K562 (cell line): Measurements from ENCODE around the gene SETD5. TPM values are rescaled to one million over a fixed set of nuclear protein-coding genes. Genes with fewer than 3 reads are reported as not detected.

Experiments
- CREB1 ChIP-seq, 2 experiments: sonication (generic) in 1 of 2; formaldehyde crosslinking in 1 of 2; IDR thresholded peaks; 2 replicates each; pipeline versions ENCODE4 v1.6.1 to v1.8.0; 2012 to 2022; ENCODE audit warnings: inconsistent platforms in 1 of 2, mild to moderate bottlenecking in 1 of 2, missing genetic modification reagents in 1 of 2, moderate library complexity in 1 of 2
- ELF1 ChIP-seq: fragments of 200-800 bp; sonication (Bioruptor generic); IDR thresholded peaks from 2 replicates; pipeline ENCODE4 v1.6.1; 2016; ENCODE audit warnings: missing genetic modification characterization, missing compliant biosample characterization
- HIVEP1 ChIP-seq: fragments of 250-450 bp; sonication (Bioruptor Pico); IDR thresholded peaks from 2 replicates; pipeline ENCODE4 v1.4.0; 2020; ENCODE audit warnings: mild to moderate bottlenecking
- JUNB ChIP-seq: fragments of 450-650 bp; formaldehyde crosslinking; conservative IDR thresholded peaks from 2 replicates; pipeline ENCODE4 v1.4.0; 2020; ENCODE audit warnings: mild to moderate bottlenecking
- KAT7 ChIP-seq: sonication (generic); formaldehyde crosslinking; IDR thresholded peaks from 2 replicates; pipeline ENCODE4 v1.8.0; 2022; ENCODE audit warnings: missing genetic modification reagents, mild to moderate bottlenecking, borderline replicate concordance
- MEF2A ChIP-seq: IDR thresholded peaks from 2 replicates; pipeline ENCODE4 v1.6.1; 2011; ENCODE audit warnings: low read depth, mild to moderate bottlenecking, low read length, moderate library complexity; ENCODE audit not compliant: control insufficient read depth
- MTA3 ChIP-seq: fragments of 450-650 bp; formaldehyde crosslinking; IDR thresholded peaks from 2 replicates; pipeline ENCODE4 v1.6.1; 2017; ENCODE audit warnings: mild to moderate bottlenecking, borderline replicate concordance
- NCOA2 ChIP-seq, 2 experiments: fragments of 450-650 bp; IDR thresholded peaks; 2 replicates each; pipeline ENCODE4 v1.6.1; 2018; ENCODE audit warnings: mild to moderate bottlenecking in 2 of 2, moderate library complexity in 1 of 2; ENCODE audit not compliant: partially characterized antibody in 2 of 2
- NR4A1 ChIP-seq, 2 experiments: fragments of 250-450 bp in 1 of 2; fragments of 450-650 bp in 1 of 2; sonication (Bioruptor Pico) in 1 of 2; IDR thresholded peaks; 2 replicates each; pipeline versions ENCODE4 v1.4.0 to v1.6.1; 2016 to 2020; ENCODE audit warnings: mild to moderate bottlenecking in 2 of 2, missing compliant biosample characterization in 1 of 2, missing genetic modification characterization in 1 of 2, moderate library complexity in 1 of 2
- PTBP1 ChIP-seq: fragments of 200-400 bp; formaldehyde crosslinking; IDR thresholded peaks from 2 replicates; pipeline ENCODE4 v1.6.1; 2017; ENCODE audit warnings: low read depth, low read length
- PTTG1 ChIP-seq: fragments of 450-650 bp; IDR thresholded peaks from 2 replicates; pipeline ENCODE4 v1.6.1; 2016; ENCODE audit warnings: low read depth, mild to moderate bottlenecking, missing genetic modification characterization, missing compliant biosample characterization
- RAD21 ChIP-seq, 2 experiments: fragments of 250-450 bp in 1 of 2; fragments of 450-650 bp in 1 of 2; sonication (Bioruptor Pico) in 1 of 2; formaldehyde crosslinking in 1 of 2; IDR thresholded peaks in 1 of 2; conservative IDR thresholded peaks in 1 of 2; 2 replicates each; pipeline versions ENCODE4 v1.4.0 to v1.8.0; 2020 to 2022; ENCODE audit warnings: mild to moderate bottlenecking in 2 of 2, moderate library complexity in 1 of 2
- RUNX1 ChIP-seq: sonication (generic); IDR thresholded peaks from 2 replicates; pipeline ENCODE4 v1.6.1; 2016; ENCODE audit warnings: antibody characterized with exemption, low read depth
- SMAD4 ChIP-seq: fragments of 250-450 bp; sonication (Bioruptor Pico); conservative IDR thresholded peaks from 2 replicates; pipeline ENCODE4 v1.8.0; 2021; ENCODE audit warnings: inconsistent platforms, mild to moderate bottlenecking, moderate library complexity
- ZC3H8 ChIP-seq: fragments of 450-650 bp; IDR thresholded peaks from 2 replicates; pipeline ENCODE4 v1.6.1; 2017
- polyA plus RNA-seq, 8 experiments: library from polyadenylated mRNA; depleted of rRNA in 4 of 8; stranded (reverse) in 5 of 8; unstranded in 3 of 8; fragments of >200 nt; fragmentation: Nextera tagmentation in 2 of 8; fragmentation: Illumina TruSeq in 1 of 8; extraction: Ambion mirVana in 2 of 8; extraction: Trizol in 1 of 8; gene quantifications; 2 replicates each; pipeline versions ENCODE4 v1.2.1 to v1.2.3, GENCODE V29; 2011 to 2014; ENCODE audit warnings: inconsistent platforms in 1 of 8, missing spikeins in 1 of 8
- total RNA-seq, 7 experiments: library from RNA; depleted of rRNA in 6 of 7; stranded (reverse); fragments of >200 nt in 6 of 7; fragmentation: Illumina TruSeq in 2 of 7; extraction: Trizol in 2 of 7; gene quantifications; 2 replicates each; pipeline versions ENCODE4 v1.2.1 to v1.2.3, GENCODE V29; 2011 to 2021; ENCODE audit warnings: low replicate concordance in 1 of 7
- TF ChIP-seq, protein P1 (sequence below): fragments of 200-600 bp; sonication (generic); IDR thresholded peaks from one replicate; pipeline ENCODE4 v1.6.1; 2012; ENCODE audit warnings: mild to moderate bottlenecking, low read depth, low read length, inconsistent platforms
- TF ChIP-seq, protein P2 (sequence below), 2 experiments: fragments of 450-650 bp in 1 of 2; sonication (generic) in 1 of 2; formaldehyde crosslinking; conservative IDR thresholded peaks; 2 replicates each; pipeline versions ENCODE4 v1.4.0 to v1.8.1; 2020 to 2022; ENCODE audit warnings: mild to moderate bottlenecking in 1 of 2, missing genetic modification reagents in 1 of 2

The SETD5 gene
- total and polyA plus RNA-seq, 9 of the 15 experiments (the other 6 are each of a cell fraction or from before 2014, with no cell fraction given): 20.8 to 135 (median 87.2) TPM

DNA sequence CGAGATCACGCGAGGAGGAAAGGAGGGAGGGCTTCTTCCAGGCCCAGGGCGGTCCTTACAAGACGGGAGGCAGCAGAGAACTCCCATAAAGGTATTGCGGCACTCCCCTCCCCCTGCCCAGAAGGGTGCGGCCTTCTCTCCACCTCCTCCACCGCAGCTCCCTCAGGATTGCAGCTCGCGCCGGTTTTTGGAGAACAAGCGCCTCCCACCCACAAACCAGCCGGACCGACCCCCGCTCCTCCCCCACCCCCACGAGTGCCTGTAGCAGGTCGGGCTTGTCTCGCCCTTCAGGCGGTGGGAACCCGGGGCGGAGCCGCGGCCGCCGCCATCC, 1.1 kb upstream of the SETD5 start (continued):
- TF ChIP-seq, protein P1, sequence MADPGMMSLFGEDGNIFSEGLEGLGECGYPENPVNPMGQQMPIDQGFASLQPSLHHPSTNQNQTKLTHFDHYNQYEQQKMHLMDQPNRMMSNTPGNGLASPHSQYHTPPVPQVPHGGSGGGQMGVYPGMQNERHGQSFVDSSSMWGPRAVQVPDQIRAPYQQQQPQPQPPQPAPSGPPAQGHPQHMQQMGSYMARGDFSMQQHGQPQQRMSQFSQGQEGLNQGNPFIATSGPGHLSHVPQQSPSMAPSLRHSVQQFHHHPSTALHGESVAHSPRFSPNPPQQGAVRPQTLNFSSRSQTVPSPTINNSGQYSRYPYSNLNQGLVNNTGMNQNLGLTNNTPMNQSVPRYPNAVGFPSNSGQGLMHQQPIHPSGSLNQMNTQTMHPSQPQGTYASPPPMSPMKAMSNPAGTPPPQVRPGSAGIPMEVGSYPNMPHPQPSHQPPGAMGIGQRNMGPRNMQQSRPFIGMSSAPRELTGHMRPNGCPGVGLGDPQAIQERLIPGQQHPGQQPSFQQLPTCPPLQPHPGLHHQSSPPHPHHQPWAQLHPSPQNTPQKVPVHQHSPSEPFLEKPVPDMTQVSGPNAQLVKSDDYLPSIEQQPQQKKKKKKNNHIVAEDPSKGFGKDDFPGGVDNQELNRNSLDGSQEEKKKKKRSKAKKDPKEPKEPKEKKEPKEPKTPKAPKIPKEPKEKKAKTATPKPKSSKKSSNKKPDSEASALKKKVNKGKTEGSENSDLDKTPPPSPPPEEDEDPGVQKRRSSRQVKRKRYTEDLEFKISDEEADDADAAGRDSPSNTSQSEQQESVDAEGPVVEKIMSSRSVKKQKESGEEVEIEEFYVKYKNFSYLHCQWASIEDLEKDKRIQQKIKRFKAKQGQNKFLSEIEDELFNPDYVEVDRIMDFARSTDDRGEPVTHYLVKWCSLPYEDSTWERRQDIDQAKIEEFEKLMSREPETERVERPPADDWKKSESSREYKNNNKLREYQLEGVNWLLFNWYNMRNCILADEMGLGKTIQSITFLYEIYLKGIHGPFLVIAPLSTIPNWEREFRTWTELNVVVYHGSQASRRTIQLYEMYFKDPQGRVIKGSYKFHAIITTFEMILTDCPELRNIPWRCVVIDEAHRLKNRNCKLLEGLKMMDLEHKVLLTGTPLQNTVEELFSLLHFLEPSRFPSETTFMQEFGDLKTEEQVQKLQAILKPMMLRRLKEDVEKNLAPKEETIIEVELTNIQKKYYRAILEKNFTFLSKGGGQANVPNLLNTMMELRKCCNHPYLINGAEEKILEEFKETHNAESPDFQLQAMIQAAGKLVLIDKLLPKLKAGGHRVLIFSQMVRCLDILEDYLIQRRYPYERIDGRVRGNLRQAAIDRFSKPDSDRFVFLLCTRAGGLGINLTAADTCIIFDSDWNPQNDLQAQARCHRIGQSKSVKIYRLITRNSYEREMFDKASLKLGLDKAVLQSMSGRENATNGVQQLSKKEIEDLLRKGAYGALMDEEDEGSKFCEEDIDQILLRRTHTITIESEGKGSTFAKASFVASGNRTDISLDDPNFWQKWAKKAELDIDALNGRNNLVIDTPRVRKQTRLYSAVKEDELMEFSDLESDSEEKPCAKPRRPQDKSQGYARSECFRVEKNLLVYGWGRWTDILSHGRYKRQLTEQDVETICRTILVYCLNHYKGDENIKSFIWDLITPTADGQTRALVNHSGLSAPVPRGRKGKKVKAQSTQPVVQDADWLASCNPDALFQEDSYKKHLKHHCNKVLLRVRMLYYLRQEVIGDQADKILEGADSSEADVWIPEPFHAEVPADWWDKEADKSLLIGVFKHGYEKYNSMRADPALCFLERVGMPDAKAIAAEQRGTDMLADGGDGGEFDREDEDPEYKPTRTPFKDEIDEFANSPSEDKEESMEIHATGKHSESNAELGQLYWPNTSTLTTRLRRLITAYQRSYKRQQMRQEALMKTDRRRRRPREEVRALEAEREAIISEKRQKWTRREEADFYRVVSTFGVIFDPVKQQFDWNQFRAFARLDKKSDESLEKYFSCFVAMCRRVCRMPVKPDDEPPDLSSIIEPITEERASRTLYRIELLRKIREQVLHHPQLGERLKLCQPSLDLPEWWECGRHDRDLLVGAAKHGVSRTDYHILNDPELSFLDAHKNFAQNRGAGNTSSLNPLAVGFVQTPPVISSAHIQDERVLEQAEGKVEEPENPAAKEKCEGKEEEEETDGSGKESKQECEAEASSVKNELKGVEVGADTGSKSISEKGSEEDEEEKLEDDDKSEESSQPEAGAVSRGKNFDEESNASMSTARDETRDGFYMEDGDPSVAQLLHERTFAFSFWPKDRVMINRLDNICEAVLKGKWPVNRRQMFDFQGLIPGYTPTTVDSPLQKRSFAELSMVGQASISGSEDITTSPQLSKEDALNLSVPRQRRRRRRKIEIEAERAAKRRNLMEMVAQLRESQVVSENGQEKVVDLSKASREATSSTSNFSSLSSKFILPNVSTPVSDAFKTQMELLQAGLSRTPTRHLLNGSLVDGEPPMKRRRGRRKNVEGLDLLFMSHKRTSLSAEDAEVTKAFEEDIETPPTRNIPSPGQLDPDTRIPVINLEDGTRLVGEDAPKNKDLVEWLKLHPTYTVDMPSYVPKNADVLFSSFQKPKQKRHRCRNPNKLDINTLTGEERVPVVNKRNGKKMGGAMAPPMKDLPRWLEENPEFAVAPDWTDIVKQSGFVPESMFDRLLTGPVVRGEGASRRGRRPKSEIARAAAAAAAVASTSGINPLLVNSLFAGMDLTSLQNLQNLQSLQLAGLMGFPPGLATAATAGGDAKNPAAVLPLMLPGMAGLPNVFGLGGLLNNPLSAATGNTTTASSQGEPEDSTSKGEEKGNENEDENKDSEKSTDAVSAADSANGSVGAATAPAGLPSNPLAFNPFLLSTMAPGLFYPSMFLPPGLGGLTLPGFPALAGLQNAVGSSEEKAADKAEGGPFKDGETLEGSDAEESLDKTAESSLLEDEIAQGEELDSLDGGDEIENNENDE: no peak
- TF ChIP-seq ELF1 (tag) (no peak), MEF2A (no peak), KAT7 (0 out of 2 replicates have a peak, but pooled peaks have one; percentile 15), NCOA2 (IDR thresholded peaks at IDR 0.05; ENCODE audit: partially characterized antibody in 2 of 2) (no peak), CREB1 (IDR thresholded peaks at IDR 0.05) (no peak; the same call in 1 of the 2 replicates), CREB1 (CRISPR knock-in tag; IDR thresholded peaks at IDR 0.05) (0 out of 2 replicates have a peak, but pooled peaks have one; percentile 48), JUNB (CRISPR knock-in tag) (no peak), HIVEP1 (CRISPR knock-in tag) (0 out of 2 replicates have a peak, but pooled peaks have one; percentile 3), ZC3H8 (no peak), RUNX1 (0 out of 2 replicates have a peak, but pooled peaks have one; percentile 14), SMAD4 (CRISPR knock-in tag) (no peak), MTA3 (0 out of 2 replicates have a peak, but pooled peaks have one; percentile 12), NR4A1 (CRISPR knock-in tag; IDR thresholded peaks at IDR 0.05) (0 out of 2 replicates have a peak, but pooled peaks have one; percentile 65), NR4A1 (tag; IDR thresholded peaks at IDR 0.05) (no peak), PTTG1 (tag) (no peak), RAD21 (CRISPR knock-in tag; conservative IDR thresholded peaks at IDR 0.05 in 1 of 2, IDR thresholded peaks at IDR 0.05 in 1 of 2) (no peak), PTBP1 (no peak; the same call in 1 of the 2 replicates)
- TF ChIP-seq, protein P2, sequence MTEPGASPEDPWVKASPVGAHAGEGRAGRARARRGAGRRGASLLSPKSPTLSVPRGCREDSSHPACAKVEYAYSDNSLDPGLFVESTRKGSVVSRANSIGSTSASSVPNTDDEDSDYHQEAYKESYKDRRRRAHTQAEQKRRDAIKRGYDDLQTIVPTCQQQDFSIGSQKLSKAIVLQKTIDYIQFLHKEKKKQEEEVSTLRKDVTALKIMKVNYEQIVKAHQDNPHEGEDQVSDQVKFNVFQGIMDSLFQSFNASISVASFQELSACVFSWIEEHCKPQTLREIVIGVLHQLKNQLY (CRISPR knock-in tag; conservative IDR thresholded peaks at IDR 0.05): no peak
